Cardiac fibroblast (primary cell): ENCODE data around the gene PUM1.
"Not testable (repeated sequence)": the region's sequence is repeated elsewhere in the genome, so short reads cannot be mapped to it uniquely, and the experiment has no call there.

Source experiments
- DNase-seq, 2 donors: peaks; one replicate each; pipeline versions ENCODE4 v3.0.0 to v3.0.0-alpha.2; 2010; ENCODE audit warnings: low read depth in 2 of 2
- H3K4me3 ChIP-seq, 2 donors: replicated peaks in 1 of 2; 1 replicate in 1 of 2; 2 replicates in 1 of 2; pipeline ENCODE4 v1.5.1; 2011; ENCODE audit warnings: low read depth in 2 of 2, low read length in 2 of 2, mild to moderate bottlenecking in 2 of 2, moderate library complexity in 1 of 2
- TF ChIP-seq, protein P1 (sequence below): IDR thresholded peaks from one replicate; pipeline ENCODE4 v1.5.1; 2011; ENCODE audit warnings: low read depth, mild to moderate bottlenecking, low read length, inconsistent platforms

Gene PUM1

DNA sequence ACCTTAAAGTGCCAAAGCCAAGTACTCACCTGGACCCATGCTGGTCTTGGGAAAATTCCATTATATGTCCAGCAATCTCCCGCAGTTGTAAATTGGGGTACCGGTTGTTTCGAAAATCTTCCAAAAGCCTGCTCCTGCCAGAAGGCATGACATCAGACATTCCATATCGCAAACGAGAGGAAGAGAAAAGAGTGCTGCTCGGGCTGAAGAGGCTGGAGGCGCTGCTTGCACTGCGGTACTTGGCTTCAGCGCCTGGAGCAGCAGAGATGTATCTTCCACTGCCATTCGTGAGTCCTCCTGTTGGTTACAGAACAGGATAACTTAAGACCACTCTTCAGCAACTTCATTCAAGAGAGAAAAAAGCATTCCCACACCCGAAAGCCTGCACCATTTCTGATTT is 111.8 kb downstream of the PUM1 start:
- H3K4me3 ChIP-seq = no peak overlapping the region
- TF ChIP-seq, protein P1, sequence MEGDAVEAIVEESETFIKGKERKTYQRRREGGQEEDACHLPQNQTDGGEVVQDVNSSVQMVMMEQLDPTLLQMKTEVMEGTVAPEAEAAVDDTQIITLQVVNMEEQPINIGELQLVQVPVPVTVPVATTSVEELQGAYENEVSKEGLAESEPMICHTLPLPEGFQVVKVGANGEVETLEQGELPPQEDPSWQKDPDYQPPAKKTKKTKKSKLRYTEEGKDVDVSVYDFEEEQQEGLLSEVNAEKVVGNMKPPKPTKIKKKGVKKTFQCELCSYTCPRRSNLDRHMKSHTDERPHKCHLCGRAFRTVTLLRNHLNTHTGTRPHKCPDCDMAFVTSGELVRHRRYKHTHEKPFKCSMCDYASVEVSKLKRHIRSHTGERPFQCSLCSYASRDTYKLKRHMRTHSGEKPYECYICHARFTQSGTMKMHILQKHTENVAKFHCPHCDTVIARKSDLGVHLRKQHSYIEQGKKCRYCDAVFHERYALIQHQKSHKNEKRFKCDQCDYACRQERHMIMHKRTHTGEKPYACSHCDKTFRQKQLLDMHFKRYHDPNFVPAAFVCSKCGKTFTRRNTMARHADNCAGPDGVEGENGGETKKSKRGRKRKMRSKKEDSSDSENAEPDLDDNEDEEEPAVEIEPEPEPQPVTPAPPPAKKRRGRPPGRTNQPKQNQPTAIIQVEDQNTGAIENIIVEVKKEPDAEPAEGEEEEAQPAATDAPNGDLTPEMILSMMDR = no peak
- DNase-seq = no peak

DNA sequence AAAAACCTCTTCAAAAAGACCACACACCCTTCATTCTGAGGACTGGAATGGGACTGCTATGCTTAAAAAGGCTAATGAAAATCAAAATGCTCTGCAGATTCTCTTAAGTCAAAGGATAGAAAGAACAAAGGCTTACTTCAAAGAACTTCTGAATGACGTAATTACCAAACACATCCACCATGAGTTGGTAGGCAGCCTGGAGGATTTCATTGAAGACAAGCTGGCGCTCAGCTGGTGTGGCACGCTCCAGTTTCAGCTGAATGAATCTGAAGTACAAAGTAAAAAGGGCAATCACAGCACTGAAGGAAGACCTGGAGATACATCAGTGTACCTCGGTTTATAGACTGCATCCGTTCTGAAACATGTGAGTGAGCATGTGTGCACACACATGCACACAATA is 113.4 kb downstream of the PUM1 start:
- TF ChIP-seq, protein P1 = no peak
- H3K4me3 ChIP-seq = no peak overlapping the region
- no peak for DNase-seq

DNA sequence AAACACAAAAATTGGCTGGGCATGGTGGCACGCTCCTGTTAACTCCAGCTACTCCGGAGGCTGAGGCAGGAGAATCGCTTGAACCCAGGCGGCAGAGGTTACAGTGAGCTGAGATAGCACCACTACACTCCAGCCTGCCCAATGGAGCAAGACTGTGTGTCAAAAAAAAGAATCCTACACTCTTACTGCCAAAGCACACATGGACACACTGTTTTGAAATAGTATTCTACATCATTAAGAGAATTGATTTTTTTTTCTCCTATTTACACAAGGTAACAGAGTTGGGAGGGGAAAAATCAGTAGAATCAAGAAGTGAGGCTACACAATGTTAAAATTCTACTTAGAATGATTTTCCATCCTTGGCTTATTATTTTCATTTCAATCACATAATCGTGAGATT is 114.8 kb downstream of the PUM1 start:
- no peak overlapping the region for H3K4me3 ChIP-seq
- no peak for DNase-seq
- TF ChIP-seq, protein P1 = no peak

DNA sequence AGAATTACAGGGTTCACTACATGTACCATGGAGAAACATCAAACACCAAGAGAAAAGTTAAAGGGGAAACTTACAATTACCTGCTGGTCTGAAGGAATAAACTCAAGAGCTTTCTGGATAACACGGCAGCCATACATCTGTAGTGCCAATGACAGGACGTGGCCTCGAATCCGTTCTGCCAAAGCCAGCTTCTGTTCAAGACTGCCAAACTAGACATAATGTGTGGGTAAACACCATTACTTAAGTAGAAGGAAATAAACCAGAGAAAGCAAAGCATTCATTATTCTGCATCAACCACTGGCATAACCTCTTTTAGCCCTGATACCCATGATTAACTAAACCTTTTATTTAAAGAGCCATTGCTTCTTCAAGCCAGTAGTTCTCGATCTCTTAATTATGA is 115.5 kb downstream of the PUM1 start:
- H3K4me3 ChIP-seq = no peak overlapping the region
- TF ChIP-seq, protein P1 = no peak
- no peak for DNase-seq

DNA sequence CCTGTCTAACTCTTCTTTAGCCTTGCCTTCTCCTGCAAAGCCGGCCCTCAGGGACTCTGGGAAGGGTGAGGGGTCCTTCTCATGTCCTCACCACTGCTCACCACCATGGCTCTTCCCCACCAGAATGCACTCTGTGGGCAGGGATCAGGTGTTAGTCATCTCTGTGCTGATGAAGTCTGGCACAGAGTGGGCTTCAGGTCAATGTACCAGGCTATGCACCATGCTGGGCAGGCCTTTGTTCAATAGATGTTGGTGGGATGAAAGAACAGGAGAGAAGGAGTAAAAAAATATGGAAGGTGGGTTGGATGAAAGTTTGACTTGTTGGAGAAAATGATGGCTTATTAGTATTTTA is 116.1 kb downstream of the PUM1 start:
- not testable (repeated sequence) for H3K4me3 ChIP-seq, DNase-seq

DNA sequence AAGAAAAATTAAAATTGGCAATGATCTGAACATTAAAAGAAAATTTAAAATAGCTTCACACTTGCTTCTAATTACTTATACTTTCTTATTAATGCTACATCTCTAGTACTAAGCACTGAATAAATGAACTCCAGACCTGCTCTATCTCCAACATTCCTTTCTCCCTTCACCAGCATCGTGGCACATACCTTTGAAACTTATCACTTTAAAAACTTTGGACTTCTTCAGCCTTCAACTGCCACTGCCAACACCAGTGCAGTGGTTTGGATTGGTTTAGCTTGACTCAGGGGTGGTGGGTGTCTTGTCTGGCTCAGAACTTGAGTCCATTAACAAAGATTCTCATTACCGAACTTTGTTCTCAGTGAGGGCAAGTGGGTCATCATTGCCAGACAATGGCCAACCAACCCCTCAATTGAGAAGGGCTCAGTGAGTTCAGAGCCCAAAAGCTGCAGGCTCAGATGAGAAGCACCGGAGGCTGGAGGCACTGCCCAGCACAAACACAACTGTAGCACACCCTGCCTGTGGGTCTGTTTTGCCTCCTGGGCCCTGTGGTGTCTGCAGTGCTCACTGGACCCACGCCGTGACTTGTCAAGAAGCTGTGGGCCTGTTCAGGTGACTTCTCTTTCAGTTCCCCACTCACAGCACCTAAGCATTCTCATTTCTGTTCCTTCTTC is 116.6 kb downstream of the PUM1 start:
- DNase-seq, H3K4me3 ChIP-seq: not testable (repeated sequence)

DNA sequence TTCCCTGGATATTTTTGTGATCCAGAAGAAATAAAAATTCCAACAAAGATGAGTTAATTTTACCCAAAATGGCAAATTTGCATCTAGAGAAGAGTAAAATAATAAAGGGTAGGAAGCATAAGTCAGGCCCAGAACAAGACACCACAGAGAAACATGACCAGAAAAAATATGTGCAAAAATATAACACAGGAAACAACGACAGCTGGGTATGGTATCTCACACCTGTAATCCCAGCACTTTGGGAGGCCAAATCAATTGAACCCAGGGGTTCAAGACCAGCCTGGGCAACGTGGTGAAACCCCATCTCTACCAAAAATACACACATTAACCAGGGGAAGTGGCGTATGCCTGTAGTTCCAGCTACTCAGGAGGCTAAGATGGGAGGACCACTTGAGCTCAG is 117.2 kb downstream of the PUM1 start:
- no peak for DNase-seq
- TF ChIP-seq, protein P1 = no peak

DNA sequence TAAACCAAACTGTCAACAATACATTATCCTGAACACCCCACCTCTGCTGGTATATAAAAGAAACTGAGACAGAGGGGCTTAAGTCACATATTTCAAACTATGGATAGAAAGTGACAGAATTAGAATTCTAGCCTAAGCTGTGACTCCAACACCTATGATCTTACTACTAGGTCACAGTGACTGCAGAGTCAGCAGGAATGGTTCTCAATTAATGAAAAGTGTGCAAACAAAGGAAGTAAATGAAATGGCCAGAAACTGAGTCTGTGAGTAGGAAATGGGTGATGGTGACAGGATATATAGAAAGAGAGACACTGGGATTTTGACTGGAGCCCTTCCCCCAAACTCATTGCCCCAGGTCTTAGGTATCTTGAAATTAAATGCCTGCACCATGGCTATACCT is 118.3 kb downstream of the PUM1 start:
- no peak for DNase-seq
- no peak overlapping the region for H3K4me3 ChIP-seq
- TF ChIP-seq, protein P1 = no peak

More for the DNA sequence above, 117.2 kb downstream of the PUM1 start:
- H3K4me3 ChIP-seq = no peak overlapping the region
